SW480 (cell line): ENCODE results near the gene SERAC1.
A peak's percentile ranks its signal among the peaks of the same experiment; 100 is the strongest.

Source experiments
- DNase-seq: peaks from one replicate; pipeline ENCODE4 v3.0.0-alpha.2; 2016; ENCODE audit warnings: low spot score

The SERAC1 gene

DNA sequence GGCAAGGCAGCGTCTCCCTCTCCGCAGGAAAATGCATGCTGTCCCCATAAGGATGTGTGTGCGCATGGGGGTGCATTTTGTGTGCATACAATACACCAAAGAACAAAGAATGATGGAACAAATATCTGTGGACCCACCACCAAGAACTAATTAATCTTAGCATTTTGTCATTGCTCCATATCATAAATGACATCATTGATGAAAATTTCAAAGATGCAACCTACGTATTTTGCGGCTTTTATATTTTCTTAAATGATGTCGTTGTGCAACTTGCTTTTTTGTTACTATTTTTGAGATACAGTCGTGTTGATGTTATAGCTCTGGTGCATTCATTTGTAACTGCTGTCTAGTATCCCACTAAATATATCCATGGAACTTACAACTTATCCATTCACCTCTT, 89.7 kb downstream of the SERAC1 start:
- no peak for DNase-seq

DNA sequence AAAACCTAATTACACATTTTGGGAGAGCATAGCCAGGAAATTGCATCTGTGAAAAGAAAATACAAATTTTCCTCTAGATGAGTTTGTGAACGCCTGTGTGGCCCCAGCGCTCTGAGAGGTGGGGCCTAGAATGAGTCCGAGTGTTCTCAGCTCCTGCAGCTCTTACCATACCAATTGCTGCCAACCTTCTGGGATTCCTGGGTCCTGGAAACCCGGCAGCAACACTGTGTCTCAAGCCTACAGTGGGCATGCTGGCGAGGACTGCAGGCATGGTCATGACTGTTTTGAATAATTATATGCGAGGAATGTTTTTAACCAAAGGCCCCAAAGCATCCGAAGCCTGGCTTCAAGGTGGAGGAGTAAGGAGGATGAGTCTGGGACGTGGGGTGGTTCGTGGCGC, 90.4 kb downstream of the SERAC1 start:
- DNase-seq = no peak

DNA sequence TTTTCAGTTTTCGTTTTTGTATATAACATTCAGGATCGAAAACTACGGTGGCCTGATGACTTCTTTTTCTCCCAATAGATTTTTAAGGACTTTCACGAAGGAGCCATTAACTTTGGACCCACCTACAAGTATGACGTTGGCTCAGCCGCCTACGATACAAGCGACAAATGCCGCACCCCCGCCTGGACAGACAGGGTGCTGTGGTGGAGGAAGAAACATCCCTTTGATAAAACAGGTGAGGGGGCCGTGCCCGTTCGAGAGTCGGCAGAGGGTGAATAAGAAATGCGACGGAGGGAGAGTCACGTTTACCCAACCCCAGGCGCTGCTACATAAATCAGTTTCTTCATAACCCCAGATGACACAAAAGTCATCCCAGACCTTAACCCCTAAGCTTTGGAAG, 91.5 kb downstream of the SERAC1 start:
- DNase-seq = no peak

DNA sequence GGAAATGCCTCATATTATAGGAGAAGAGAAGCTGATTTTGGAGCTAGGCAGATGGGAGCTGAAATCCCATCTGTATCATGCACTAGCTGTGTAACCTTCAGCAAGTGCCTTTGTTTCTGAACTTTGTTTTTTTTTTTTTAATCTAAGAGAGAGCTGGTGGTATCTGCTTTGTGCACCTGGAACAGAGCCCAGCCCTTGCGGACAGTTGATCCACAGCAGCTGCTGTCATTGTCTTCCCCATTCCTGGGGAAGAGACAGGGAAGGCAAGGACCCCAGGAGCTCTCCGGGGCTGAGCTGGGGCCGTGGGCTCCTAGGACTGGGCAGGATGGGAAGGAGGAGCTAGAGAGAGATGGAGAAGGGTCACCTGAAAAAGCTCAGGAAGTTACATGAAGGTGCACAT, 94.3 kb downstream of the SERAC1 start:
- no peak for DNase-seq

DNA sequence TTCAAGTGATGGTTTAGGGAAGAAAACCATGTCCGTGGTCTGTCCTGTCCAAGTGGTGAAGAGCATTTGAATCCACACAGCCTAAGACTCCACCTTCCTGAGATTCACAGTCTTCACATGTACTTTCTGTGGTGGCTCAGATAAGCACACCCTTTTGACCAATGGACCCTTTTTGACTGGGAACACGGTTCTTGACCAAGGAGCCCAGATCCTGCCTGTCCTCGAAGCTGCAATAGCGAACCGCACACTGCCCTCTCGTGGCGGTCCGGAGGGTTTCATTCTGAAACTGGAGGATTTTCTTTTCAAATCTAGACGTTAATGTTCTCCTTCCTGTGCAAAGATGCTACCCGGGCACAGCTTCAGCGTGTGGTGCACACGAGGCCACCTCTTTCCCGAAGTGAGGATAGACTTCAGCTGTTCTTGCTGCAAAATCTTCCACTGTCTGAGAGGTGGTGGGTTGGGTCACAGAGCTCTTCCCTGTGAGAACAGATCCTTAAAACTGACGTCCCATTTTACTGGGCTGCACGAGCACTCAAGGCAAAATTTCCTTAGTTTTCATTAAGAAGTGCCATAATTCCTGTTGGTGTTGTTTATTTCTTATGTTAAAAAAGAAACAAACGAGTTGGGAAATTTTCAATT, 95.9 kb downstream of the SERAC1 start:
- DNase-seq = peak; percentile 51

DNA sequence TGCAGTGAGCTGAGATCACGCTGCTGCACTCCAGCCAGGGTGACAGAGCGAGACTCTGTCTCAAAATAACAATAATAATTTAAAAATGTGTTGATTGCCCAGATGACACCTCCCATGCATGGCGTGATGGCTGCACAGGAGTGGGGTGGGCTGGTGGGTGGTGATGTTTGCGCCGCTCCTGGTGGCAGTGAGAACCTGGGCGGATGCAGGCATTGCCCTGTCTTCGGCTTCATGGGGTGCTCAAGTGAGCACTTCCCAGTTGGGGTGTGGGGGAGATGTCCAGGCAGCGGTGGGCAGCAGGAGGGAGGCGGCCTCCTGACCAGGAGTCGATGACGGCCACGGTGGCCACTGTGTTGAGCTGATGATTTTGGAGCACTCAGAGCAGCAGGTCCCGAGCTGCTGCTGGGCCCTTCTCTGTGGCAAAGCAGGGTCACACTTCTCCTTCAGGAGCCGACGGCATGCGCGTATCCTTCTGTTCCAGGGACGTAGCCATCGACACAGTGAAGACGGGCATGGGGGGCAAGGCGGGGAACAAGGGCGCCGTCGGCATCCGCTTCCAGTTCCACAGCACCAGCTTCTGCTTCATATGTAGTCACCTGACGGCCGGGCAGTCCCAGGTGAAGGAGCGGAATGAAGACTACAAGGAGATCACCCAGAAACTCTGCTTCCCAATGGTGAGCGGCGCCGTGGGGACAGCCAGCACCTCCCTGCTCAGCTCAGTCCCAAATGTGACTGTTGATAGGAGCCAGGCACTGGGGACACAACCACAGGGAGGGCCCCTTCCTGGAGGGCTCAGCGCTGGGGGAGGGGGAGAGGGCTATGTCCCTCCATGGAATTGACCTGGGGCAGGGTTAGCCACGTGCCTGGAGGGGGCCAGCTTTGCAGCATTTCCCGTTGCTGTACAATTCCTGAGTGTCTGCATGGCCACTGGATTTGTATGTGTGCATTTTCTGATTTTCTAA, 96.7 kb downstream of the SERAC1 start:
- no peak for DNase-seq

DNA sequence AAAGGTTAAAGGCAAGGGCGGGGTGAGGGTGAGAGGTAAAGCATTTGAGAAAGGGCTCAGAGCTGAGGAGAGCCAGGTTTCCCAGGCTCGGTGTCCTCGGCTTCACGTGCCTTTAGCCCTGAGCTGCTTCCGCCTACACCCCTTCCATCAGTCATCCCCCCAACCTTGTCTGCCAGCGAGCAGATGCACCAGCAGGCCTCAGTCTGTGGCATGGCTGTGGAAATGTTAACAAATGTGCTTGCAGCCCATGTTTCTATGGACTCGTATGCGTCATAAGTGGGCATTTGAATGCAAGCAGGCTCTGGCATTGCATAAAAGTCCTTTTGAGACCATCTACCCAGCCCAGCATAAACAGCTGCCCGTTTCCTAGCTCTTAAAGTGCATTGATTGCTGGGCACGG, 97.5 kb downstream of the SERAC1 start:
- no peak for DNase-seq

DNA sequence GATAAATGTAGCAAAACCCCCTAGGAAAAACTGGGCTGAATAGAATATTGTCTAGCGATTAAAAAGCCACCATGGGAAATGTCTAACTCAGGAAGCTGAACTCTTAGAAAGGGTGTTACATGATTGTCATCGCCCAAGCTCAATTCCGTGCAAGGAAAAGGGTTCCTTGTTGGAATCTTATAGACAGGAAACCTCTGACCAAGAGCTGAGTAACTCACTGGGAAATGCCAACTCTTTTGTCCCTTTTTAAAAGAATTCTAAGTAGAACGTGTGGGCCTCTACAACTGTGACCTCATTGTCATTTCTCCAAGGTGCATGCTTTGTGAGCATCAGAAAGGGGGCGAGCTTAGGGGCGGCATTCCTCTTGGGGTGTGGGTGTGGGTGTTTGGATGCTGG, 98.3 kb downstream of the SERAC1 start:
- no peak for DNase-seq

DNA sequence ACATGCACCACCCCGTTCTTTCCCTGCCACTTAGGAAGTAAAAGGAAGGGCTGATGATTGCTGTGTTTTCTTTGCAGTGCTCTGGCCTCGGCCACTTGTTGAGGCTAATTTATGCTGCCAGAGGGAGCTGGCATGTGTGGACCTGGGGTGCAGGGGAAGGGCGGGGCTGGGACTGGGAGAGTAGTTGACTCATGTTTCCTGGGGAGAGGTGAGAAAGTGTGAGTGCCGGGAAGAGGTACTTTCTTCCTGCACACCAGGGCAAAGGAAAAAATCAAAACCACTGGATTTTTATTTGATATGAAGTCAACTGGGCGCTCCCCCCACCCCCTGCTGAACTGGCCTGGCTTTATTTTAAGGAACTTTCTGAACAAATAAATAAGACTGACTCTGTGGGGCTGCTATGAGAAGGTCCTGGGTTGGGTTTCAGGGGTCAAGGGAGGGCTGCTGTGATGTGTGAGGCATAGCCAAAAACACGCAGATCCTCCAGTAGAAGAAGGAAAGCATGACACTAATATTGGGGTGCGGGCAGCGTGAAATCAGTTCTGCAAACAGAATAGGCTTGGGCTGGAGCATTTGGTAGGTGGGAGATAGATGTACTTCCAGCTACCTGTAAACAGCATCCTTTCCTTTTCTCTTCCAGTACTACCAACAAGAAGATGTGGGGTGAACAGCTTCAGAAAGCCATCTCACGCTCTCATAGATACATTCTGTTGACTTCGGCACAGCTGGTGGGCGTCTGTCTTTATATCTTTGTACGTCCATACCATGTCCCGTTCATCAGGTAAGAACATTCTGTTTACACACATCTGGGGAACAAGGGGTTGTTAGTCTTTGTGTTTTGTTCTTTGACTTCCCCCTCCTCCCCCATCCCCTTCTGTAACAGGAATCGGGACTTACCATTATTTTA, 98.9 kb downstream of the SERAC1 start:
- peak; percentile 63 for DNase-seq

DNA sequence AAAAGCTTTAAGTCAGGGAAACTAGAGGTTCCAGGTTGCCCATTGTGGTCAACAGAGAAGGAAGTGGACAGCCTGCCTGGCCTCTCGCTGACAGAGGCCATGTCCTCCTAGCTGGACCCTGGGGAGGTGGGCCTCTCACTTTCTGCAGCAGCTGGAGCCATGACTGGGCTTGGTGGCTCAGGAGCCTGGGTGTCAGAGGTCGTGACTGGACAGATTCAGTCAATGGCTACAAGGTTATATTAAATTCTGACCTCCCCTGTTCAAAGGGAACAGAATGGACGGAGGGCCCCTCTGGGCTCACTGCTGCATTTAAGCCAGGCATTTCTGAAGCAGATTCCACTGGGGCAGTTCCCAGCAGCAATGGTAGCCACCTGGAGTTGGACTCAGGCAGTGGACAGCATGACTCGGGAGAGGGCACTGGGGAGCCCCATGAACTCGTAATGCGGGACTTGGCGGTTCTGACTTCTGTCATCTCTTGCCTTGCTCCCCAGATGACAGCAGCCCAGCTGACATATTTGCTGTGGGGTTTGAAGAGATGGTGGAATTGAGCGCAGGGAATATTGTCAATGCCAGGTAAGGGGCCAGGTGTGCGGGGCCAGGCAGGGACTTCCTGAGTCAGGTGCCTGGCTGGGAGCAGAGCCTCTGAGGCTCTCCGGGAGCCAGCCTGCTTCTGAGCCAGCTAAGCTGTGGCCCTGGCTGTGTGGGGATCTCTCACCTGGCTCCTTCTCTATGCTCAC, 99.7 kb downstream of the SERAC1 start:
- DNase-seq = no peak

DNA sequence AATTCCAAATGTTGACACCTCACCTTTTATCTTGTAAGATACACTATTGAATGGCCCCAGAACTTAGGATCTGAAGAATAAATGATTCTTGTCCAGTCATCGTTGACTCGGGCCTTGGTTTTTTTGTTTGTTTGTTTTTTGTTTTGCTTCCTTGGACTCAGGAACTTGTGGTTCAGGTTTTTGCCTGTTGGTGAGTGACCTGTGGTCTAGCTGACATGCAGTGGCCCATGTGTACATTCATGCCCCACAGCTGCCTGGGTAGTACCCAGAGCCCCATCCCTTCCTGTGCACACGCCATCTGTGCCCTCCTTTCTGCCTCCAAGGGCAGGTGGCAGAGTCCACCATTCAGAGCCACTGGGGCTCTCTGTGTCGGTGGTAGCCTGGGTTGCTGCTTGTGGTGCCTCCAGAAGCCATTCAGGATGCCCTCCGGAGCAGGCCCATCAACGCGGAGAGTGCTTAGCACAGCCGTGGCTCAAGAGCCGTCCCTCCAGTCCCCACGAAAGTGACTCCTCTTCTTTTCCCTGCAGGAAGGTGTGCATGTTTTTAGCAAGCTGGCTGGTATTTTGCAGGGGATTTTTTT, 100.5 kb downstream of the SERAC1 start:
- DNase-seq = peak; percentile 33

DNA sequence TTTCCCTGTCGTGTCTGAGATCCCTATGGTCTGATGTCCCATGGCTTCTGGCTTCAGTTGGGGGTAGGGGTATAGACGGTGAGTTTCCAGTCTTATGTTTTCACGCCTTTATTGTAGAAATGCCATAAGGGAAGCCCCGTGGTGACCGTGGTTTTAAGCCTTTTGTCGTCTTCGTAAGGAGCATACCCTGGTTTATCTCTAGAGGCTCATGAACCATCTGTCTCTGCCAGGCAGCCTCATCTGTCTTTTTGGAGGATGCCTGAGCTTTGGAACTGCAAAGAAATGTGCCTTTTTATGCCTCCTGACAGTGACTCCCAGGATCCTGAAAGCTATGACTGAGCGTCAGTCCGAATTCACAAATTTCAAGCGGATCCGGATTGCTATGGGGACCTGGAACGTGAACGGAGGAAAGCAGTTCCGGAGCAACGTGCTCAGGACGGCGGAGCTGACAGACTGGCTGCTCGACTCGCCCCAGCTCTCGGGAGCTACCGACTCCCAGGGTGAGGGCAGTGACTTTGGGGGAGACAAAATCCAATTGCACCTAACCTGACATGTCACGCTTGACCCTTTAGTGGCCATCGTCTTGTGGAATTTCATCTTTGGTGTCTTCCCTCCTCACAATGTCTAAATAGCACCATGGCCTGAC, 101.8 kb downstream of the SERAC1 start:
- DNase-seq = no peak

DNA sequence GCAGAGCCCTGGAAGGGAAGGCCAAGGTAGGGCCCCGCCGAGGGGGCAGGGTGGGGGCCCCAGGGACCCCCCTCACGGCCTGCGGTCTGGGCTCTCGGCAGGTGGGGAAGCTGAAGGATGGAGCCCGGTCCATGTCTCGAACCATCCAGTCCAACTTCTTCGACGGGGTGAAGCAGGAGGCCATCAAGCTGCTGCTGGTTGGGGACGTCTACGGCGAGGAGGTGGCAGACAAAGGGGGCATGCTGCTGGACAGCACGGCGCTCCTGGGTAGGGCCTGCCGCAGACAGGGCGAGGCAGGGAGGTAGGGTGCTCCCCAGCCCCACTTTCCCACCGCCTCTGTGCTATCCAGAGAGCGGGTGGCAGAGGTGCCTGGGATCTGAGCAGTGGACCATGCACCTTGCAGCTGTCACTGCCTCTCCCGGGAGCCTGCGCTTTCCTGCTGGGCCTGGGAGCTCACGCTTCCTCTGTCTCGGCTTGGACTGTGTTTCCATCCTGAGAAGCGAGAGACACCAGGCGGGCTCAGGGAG, 103.3 kb downstream of the SERAC1 start:
- no peak for DNase-seq

DNA sequence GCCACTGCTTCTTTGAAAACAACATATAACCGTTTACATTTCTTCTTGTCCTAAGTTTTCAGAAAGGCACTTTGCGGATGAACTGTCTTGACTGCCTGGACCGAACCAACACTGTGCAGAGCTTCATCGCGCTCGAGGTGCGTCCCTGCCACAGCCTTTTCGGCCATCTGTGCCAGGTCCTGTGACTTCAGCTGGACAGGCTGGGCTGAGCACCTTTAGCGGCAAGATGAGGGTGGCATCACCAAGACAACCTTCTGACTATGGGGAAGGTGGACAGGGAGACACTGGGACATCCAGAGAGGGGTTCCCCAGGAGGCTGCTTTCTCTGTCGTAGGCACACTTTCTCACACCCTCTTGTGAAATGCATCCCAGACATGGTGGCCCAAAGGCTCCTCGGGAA, 104.3 kb downstream of the SERAC1 start:
- no peak for DNase-seq

DNA sequence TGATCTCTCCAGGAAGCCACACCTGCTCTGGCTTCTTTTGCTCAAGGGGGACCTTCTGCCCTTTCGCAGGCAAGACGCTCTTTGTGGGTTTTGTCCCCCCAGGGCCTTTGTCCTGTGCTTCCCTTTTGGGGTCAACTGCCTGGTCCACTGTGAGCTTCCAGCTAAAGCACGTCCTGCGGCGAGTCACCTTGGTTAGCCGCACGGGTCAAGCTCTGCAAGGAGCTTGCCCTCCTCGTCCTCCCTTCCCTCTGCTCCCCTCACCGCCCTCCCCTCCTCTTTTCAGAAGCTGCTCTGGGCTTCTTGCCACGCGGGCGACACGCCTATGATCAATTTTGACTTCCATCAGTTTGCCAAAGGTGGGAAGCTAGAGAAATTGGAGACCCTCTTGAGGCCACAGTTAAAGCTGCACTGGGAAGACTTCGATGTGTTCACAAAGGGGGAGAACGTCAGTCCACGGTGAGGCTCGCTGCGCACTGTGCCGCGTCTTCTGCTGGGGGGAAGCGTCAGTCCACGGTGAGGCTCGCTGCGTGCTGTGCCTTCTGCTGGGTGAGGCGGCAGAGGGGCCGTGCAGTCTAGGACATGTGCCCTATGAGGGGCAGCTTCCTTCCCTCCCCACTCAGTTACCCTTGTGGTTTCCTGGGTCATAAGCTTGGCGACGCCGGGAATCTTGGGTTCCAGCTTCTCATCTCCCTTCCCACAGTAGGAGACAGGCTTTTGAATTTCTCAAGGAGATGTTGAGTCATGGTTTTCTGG, 106.2 kb downstream of the SERAC1 start:
- DNase-seq = no peak

DNA sequence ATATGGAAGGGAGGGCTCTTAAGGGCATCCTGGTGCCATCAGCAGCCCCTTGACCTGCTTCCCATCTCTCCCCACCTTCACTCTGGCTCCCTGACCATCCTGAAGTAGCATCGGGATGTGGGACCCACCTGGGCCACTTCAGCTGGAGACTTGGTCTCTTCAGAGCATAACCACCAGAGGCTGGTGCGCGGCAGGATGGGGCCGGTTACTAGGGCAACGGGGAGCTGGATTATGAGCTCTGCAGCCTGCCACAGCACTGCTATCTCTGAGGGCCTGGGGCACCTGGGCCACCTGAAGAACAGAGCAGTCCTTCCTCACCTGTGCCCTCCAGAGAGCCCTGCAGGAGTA, 106.7 kb downstream of the SERAC1 start:
- DNase-seq = no peak

DNA sequence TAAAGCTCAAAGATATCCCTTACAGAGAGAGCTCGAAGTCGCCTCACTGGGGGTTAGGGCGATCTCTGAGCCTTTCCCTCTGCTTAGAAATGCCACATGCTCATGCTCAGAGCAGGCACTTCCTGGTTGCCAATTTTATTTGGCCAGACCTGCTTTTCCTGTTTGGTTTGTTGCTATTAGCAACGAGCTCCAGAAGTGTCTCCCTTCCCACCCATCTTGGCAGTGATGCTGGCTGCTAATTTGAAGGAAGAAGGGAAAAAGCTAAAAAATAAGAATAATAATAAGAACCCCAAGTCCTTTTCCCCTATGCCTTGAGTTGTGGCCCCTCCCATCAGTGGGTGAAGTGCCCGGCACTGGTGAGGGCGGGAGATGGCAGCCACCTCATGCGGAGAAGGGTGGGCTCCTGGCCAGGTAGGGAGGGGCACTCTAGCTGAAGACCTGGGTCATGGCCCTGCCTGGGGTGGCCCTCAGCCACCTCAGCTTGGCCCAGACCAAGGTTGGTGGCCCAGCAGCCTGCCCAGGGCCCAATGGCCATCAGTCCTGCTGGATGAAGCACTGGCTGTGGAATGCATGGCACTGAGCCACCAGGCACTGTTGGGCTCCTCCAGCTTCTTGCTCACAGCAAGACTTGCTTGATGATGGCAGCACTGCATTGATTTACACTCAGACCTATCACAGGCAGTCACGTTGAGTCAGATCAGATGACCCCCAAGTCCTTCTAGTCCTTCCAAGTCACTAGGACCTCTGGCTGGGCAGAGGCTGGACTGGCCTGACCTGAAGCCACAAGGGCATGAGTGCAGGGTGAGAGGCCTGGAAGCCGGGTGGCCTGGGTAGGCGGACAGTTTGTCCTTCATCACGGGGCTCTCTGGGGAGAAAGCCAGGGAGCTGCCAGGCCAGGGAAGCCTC, 107.4 kb downstream of the SERAC1 start:
- DNase-seq = no peak
